ENCODE data around the gene RMP24.

DNA sequence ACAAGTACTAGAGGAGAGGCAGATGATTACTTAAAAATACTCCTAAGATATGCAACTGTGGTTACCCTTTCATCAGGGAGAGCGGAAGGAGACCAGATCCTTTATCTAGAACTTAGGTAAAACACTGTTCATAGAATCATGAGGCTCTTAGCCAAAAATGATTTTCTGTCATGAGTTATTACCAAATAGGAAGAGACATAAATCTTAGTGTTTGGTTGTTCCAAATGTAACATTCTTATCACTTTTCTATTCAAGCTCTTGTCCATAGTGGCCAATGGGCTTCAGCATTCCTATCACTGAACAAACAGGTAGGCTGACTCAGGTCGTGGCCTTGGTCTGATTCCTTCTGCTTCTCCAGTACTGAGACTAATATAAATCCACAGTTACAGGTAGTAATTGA is 56.4 kb downstream of the RMP24 start:
- TF ChIP-seq, protein P1, sequence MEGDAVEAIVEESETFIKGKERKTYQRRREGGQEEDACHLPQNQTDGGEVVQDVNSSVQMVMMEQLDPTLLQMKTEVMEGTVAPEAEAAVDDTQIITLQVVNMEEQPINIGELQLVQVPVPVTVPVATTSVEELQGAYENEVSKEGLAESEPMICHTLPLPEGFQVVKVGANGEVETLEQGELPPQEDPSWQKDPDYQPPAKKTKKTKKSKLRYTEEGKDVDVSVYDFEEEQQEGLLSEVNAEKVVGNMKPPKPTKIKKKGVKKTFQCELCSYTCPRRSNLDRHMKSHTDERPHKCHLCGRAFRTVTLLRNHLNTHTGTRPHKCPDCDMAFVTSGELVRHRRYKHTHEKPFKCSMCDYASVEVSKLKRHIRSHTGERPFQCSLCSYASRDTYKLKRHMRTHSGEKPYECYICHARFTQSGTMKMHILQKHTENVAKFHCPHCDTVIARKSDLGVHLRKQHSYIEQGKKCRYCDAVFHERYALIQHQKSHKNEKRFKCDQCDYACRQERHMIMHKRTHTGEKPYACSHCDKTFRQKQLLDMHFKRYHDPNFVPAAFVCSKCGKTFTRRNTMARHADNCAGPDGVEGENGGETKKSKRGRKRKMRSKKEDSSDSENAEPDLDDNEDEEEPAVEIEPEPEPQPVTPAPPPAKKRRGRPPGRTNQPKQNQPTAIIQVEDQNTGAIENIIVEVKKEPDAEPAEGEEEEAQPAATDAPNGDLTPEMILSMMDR (IDR thresholded peaks at IDR 0.05), result no peak
- TF ChIP-seq POLR2A (IDR thresholded peaks at IDR 0.05), result no peak
